Measurements from ENCODE around the gene ZNF462. TPM values are rescaled to one million over a fixed set of nuclear protein-coding genes. Genes with fewer than 3 reads are reported as not detected.

Gene ZNF462
- total RNA-seq, 3 donors from 2014 or later (not counting 1 experiment from before 2014, with no cell fraction given) = 0.33 to 0.93 (median 0.35) TPM

GRCh38 chr9:106958955-106959657 is 96.1 kb downstream of the ZNF462 start:
- Mint-ChIP-seq H3K4me1 (no peaks in the 10 kb centered on the region), H3K36me3 (no peaks in the 10 kb centered on the region), H3K9me3 (peaks cover 0 to 3% of the 10 kb centered on the region in 2 donors), H3K27me3 (ENCODE audit: low read depth in 2 of 2) (no peaks in the 10 kb centered on the region), H3K4me3 (no peak overlapping the region), H3K27ac (no peak overlapping the region)
- Histone ChIP-seq H3K4me1 (ENCODE audit: control insufficient read depth, insufficient read depth, low read length) (no peaks in the 10 kb centered on the region), H3K9me3 (ENCODE audit: control insufficient read depth, insufficient read depth, low read length) (no peaks in the 10 kb centered on the region), H3K4me3 (ENCODE audit: low read length) (no peak overlapping the region), H3K27me3 (ENCODE audit: control insufficient read depth, insufficient read depth, low read length) (no peaks in the 10 kb centered on the region), H3K27ac (ENCODE audit: low read length) (no peak overlapping the region), H3K36me3 (ENCODE audit: control insufficient read depth, insufficient read depth, low read length) (no peaks in the 10 kb centered on the region)
- ATAC-seq (no peak), DNase-seq (no peak)
- TF ChIP-seq, protein P1, sequence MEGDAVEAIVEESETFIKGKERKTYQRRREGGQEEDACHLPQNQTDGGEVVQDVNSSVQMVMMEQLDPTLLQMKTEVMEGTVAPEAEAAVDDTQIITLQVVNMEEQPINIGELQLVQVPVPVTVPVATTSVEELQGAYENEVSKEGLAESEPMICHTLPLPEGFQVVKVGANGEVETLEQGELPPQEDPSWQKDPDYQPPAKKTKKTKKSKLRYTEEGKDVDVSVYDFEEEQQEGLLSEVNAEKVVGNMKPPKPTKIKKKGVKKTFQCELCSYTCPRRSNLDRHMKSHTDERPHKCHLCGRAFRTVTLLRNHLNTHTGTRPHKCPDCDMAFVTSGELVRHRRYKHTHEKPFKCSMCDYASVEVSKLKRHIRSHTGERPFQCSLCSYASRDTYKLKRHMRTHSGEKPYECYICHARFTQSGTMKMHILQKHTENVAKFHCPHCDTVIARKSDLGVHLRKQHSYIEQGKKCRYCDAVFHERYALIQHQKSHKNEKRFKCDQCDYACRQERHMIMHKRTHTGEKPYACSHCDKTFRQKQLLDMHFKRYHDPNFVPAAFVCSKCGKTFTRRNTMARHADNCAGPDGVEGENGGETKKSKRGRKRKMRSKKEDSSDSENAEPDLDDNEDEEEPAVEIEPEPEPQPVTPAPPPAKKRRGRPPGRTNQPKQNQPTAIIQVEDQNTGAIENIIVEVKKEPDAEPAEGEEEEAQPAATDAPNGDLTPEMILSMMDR (IDR thresholded peaks at IDR 0.05) = no peak
- intact Hi-C loops (cut with micrococcal nuclease) = no loop called here

DNA sequence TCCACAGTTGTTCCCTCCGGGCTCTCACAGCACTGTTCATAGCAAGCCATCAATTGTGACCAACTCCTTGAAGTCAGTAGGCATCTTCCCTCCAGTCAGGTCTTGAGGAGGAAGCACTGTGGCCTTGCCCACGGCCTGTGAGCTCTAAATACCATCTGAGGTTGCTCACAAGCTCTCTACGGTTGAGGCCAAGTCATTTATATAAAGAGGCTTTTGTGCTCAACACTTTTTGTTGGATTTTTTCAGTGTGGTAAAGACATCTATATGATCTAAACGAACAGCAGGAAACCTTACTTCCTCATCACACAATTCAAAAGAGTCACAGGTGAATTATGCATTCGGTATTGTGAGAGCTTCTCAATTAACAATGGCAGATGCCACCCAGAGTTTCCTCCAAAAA is 97.3 kb downstream of the ZNF462 start:
- Histone ChIP-seq H3K9me3 (ENCODE audit: control insufficient read depth, insufficient read depth, low read length) (no peaks in the 10 kb centered on the region), H3K27me3 (ENCODE audit: control insufficient read depth, insufficient read depth, low read length) (no peaks in the 10 kb centered on the region), H3K4me3 (ENCODE audit: low read length) (no peak overlapping the region), H3K27ac (ENCODE audit: low read length) (no peak overlapping the region), H3K4me1 (ENCODE audit: control insufficient read depth, insufficient read depth, low read length) (peaks cover 4% of the 10 kb centered on the region), H3K36me3 (ENCODE audit: control insufficient read depth, insufficient read depth, low read length) (no peaks in the 10 kb centered on the region)
- no peak for DNase-seq
- Mint-ChIP-seq H3K9me3 (peaks cover 0 to 2% of the 10 kb centered on the region in 2 donors), H3K27me3 (ENCODE audit: low read depth in 2 of 2) (no peaks in the 10 kb centered on the region), H3K27ac (no peak overlapping the region), H3K4me1 (peaks cover 0 to 5% of the 10 kb centered on the region in 2 donors), H3K36me3 (no peaks in the 10 kb centered on the region), H3K4me3 (no peak overlapping the region)
- intact Hi-C loops (cut with micrococcal nuclease) = no loop called here
- TF ChIP-seq, protein P1 (IDR thresholded peaks at IDR 0.05) = no peak
- WGBS (ENCODE audit: insufficient coverage) = 30% methylated on average over 3 of the region's 5 CpGs
- ATAC-seq = no peak

DNA sequence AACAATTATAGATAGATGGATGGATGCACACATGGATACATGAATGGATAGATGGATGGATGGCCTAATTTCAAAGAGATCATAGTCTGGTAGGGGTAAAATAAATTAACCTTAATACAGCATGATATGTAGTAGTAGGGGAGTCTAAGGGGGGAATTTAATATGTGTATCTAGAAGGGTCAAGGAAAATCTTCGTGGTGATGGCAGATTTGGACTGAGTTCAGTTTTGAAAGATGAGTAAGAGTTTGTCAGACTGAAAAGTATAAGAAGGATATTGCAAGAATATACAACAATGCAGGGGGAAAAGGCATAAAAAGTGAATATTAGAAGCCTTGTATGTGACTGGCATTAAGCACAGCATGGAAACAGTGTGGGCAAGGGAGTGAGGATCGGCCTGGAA is 98.7 kb downstream of the ZNF462 start:
- H3K4me3 ChIP-seq (ENCODE audit: low read length) = no peak overlapping the region
- Mint-ChIP-seq H3K36me3 (no peaks in the 10 kb centered on the region), H3K27ac (no peak overlapping the region), H3K4me1 (peaks cover 0 to 5% of the 10 kb centered on the region in 2 donors), H3K4me3 (no peak overlapping the region), H3K27me3 (ENCODE audit: low read depth in 2 of 2) (no peaks in the 10 kb centered on the region), H3K9me3 (peaks cover 0 to 2% of the 10 kb centered on the region in 2 donors)
- H3K27ac ChIP-seq (ENCODE audit: low read length) = no peak overlapping the region
- no peaks in the 10 kb centered on the region for H3K27me3 ChIP-seq (ENCODE audit: control insufficient read depth, insufficient read depth, low read length)
- intact Hi-C loops (cut with micrococcal nuclease) = no loop called here
- TF ChIP-seq, protein P1 (IDR thresholded peaks at IDR 0.05) = no peak
- H3K9me3 ChIP-seq (ENCODE audit: control insufficient read depth, insufficient read depth, low read length) = no peaks in the 10 kb centered on the region
- ATAC-seq = no peak
- no peaks in the 10 kb centered on the region for H3K36me3 ChIP-seq (ENCODE audit: control insufficient read depth, insufficient read depth, low read length)
- 81% methylated on average over 2 of the region's 2 CpGs for WGBS (ENCODE audit: insufficient coverage)
- peaks cover 6% of the 10 kb centered on the region for H3K4me1 ChIP-seq (ENCODE audit: control insufficient read depth, insufficient read depth, low read length)
- no peak for DNase-seq

DNA sequence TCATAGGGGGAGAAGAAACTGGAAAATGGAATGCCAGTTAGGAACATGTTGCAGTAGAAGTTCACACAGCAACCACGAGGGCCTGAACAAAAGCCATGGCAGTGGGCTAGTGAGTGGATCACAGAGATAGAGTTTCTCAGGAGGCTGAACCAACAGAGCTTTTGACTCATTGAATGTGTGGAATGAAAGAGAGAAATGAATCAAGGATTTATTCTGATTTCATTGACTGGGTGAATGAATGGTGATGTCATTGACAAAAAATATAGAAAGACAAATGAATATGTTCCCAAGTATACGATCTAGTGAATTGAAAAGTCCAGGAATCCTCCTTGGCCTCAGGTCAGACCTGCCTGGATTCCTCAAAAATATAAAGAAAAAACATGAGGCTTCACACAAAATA is 99.2 kb downstream of the ZNF462 start:
- no peaks in the 10 kb centered on the region for H3K36me3 ChIP-seq (ENCODE audit: control insufficient read depth, insufficient read depth, low read length)
- TF ChIP-seq, protein P1 (IDR thresholded peaks at IDR 0.05) = no peak
- H3K4me3 ChIP-seq (ENCODE audit: low read length) = no peak overlapping the region
- 84% methylated on average over 2 of the region's 2 CpGs for WGBS (ENCODE audit: insufficient coverage)
- no peaks in the 10 kb centered on the region for H3K27me3 ChIP-seq (ENCODE audit: control insufficient read depth, insufficient read depth, low read length)
- peaks cover 6% of the 10 kb centered on the region for H3K4me1 ChIP-seq (ENCODE audit: control insufficient read depth, insufficient read depth, low read length)
- intact Hi-C loops (cut with micrococcal nuclease) = no loop called here
- H3K9me3 Mint-ChIP-seq = peaks cover 0 to 2% of the 10 kb centered on the region in 2 donors
- peaks cover 0 to 5% of the 10 kb centered on the region in 2 donors for H3K4me1 Mint-ChIP-seq
- H3K36me3 Mint-ChIP-seq = no peaks in the 10 kb centered on the region
- H3K27me3 Mint-ChIP-seq (ENCODE audit: low read depth in 2 of 2) = no peaks in the 10 kb centered on the region
- H3K4me3 Mint-ChIP-seq = no peak overlapping the region
- H3K9me3 ChIP-seq (ENCODE audit: control insufficient read depth, insufficient read depth, low read length) = no peaks in the 10 kb centered on the region
- no peak overlapping the region for H3K27ac Mint-ChIP-seq
- DNase-seq (no peak), ATAC-seq (no peak)
- no peak overlapping the region for H3K27ac ChIP-seq (ENCODE audit: low read length)
